Measurements from ENCODE around the gene ZDHHC7. TPM values are rescaled to one million over a fixed set of nuclear protein-coding genes. Genes with fewer than 3 reads are reported as not detected.

The ZDHHC7 gene
- total and polyA plus RNA-seq, 9 of the 15 experiments (the other 6 are each of a cell fraction or from before 2014, with no cell fraction given), result 1.7 to 49.7 (median 37.4) TPM

GRCh38 chr16:85051067-85051581 is 39.8 kb upstream of the ZDHHC7 start (continued):
- no peak for TF ChIP-seq MAFF (IDR thresholded peaks at IDR 0.05; ENCODE audit: low read length)
- TF ChIP-seq CBFA2T2 (conservative IDR thresholded peaks at IDR 0.05), result no peak
- TF ChIP-seq ZNF830 (CRISPR knock-in tag; IDR thresholded peaks at IDR 0.05), result no peak
- TF ChIP-seq E2F6 (IDR thresholded peaks at IDR 0.05; ENCODE audit: borderline replicate concordance in 1 of 2, extremely low read depth in 1 of 2, insufficient read depth in 1 of 2, insufficient read length in 1 of 2, low read depth in 1 of 2, low read length in 1 of 2, poor library complexity in 1 of 2, severe bottlenecking in 1 of 2), result peak in 1 of 2 experiments; percentile 26
- TF ChIP-seq NFE2 (IDR thresholded peaks at IDR 0.05; ENCODE audit: low read depth), result no peak
- TF ChIP-seq NFIC (IDR thresholded peaks at IDR 0.05), result no peak
- TF ChIP-seq POLR2H (tag; IDR thresholded peaks at IDR 0.05; ENCODE audit: low read depth), result no peak
- no peak for TF ChIP-seq DACH1 (IDR thresholded peaks at IDR 0.05; ENCODE audit: partially characterized antibody)
- TF ChIP-seq ELF1 (tag; IDR thresholded peaks at IDR 0.05), result peak; percentile 52; the same call in 1 of the 2 replicates
- 0 out of 3 replicates have a peak, but pooled peaks of 1 of the 2 experiments have one; percentile 3 for TF ChIP-seq CBX3 (IDR thresholded peaks at IDR 0.05; ENCODE audit: borderline replicate concordance in 1 of 2, low read length in 2 of 2)
- no peak for TF ChIP-seq PCBP2 (IDR thresholded peaks at IDR 0.05; ENCODE audit: low read depth, low read length, poor library complexity, severe bottlenecking)
- TF ChIP-seq TSC22D4 (tag; IDR thresholded peaks at IDR 0.05), result no peak
- TF ChIP-seq EWSR1 (IDR thresholded peaks at IDR 0.05; ENCODE audit: borderline replicate concordance, low read depth, partially characterized antibody), result no peak
- no peak for TF ChIP-seq SLC30A9 (CRISPR knock-in tag; IDR thresholded peaks at IDR 0.05)
- no peak for TF ChIP-seq RNF219 (CRISPR knock-in tag; IDR thresholded peaks at IDR 0.05)
- no peak for TF ChIP-seq ZNF212 (CRISPR knock-in tag; IDR thresholded peaks at IDR 0.05)
- TF ChIP-seq KLF6 (CRISPR knock-in tag; IDR thresholded peaks at IDR 0.05; ENCODE audit: borderline replicate concordance), result no peak
- TF ChIP-seq NONO (IDR thresholded peaks at IDR 0.05; ENCODE audit: low read depth in 2 of 2, low read length in 1 of 2), result no peak
- peak; percentile 73 for TF ChIP-seq STAT5A (IDR thresholded peaks at IDR 0.05; ENCODE audit: borderline replicate concordance, low read length)
- TF ChIP-seq MECOM (CRISPR knock-in tag; IDR thresholded peaks at IDR 0.05), result peak; percentile 76; the same call in 1 of the 2 replicates
- no peak for TF ChIP-seq ELK1 (CRISPR knock-in tag; IDR thresholded peaks at IDR 0.05)
- no peak for TF ChIP-seq NFIX (CRISPR knock-in tag; IDR thresholded peaks at IDR 0.05; ENCODE audit: low read depth)
- TF ChIP-seq KLF10 (CRISPR knock-in tag; IDR thresholded peaks at IDR 0.05), result no peak
- TF ChIP-seq E2F3 (CRISPR knock-in tag; IDR thresholded peaks at IDR 0.05), result no peak
- peak; percentile 66 for TF ChIP-seq ARID1B (IDR thresholded peaks at IDR 0.05)
- peak; percentile 62 for TF ChIP-seq SMAD4 (CRISPR knock-in tag; conservative IDR thresholded peaks at IDR 0.05)
- no peak for TF ChIP-seq SAFB (IDR thresholded peaks at IDR 0.05; ENCODE audit: borderline replicate concordance, low read depth, low read length)

All from K562 (cell line).